IPS-18c (cell line): Measurements from ENCODE around the gene ZBTB32.
A peak's percentile ranks its signal among the peaks of the same experiment; 100 is the strongest.

Source experiments
- H3K4me3 ChIP-seq: 2 replicates; pipeline ENCODE4 v1.7.0; 2013; ENCODE audit warnings: low read depth, mild to moderate bottlenecking, low read length, moderate library complexity; ENCODE audit not compliant: insufficient read depth
- H3K9me3 ChIP-seq: one replicate; pipeline ENCODE4 v1.6.1; 2013; ENCODE audit warnings: mild to moderate bottlenecking, low read length, moderate library complexity; ENCODE audit not compliant: control insufficient read depth, insufficient read depth

Gene ZBTB32

GRCh38 chr19:35740423-35741202 lies 36.3 kb downstream of the ZBTB32 start:
- Histone ChIP-seq H3K9me3 (no peaks in the 10 kb centered on the region), H3K4me3 (peak overlapping the region; percentile 72)

GRCh38 chr19:35741203-35741515 lies 36.8 kb downstream of the ZBTB32 start:
- Histone ChIP-seq H3K9me3 (no peaks in the 10 kb centered on the region), H3K4me3 (peak overlapping the region; percentile 48)

GRCh38 chr19:35742121-35742724 lies 37.9 kb downstream of the ZBTB32 start, which contains the start of gene IGFLR1:
Gene IGFLR1 (minus strand): TSS chr19:35742452. CDS start chr19:35741180, 1,272 bp downstream.
- H3K4me3 ChIP-seq: peak within 1 kb of the TSS; percentile 48
- H3K9me3 ChIP-seq: no peaks in the 10 kb centered on the region

- no peaks in the 10 kb centered on the region for H3K9me3 ChIP-seq
- peak overlapping the region; percentile 78; the same call in 1 of the 2 replicates for H3K4me3 ChIP-seq
These were observed 39.5 kb downstream of the ZBTB32 start for GRCh38 chr19:35743640-35744429.

- no peaks in the 10 kb centered on the region for H3K9me3 ChIP-seq
- peak overlapping the region; percentile 78 for H3K4me3 ChIP-seq
These were observed 40.3 kb downstream of the ZBTB32 start for GRCh38 chr19:35744430-35745327.

GRCh38 chr19:35745328-35746086 lies 41.1 kb downstream of the ZBTB32 start, which contains the start of the genes PSENEN and U2AF1L4:
Gene PSENEN (plus strand): TSS chr19:35745651. CDS start chr19:35745931, 280 bp downstream.
Gene U2AF1L4 (minus strand): TSS chr19:35745418. CDS start chr19:35745391, 27 bp downstream.
- H3K4me3 ChIP-seq: peak within 1 kb of the TSS; percentile 92
- H3K9me3 ChIP-seq: no peaks in the 10 kb centered on the region

GRCh38 chr19:35746087-35746462 lies 41.7 kb downstream of the ZBTB32 start:
- no peaks in the 10 kb centered on the region for H3K9me3 ChIP-seq
- peak overlapping the region; percentile 92 for H3K4me3 ChIP-seq

- H3K4me3 ChIP-seq: peak overlapping the region; percentile 92
- H3K9me3 ChIP-seq: no peaks in the 10 kb centered on the region
These were observed 42.2 kb downstream of the ZBTB32 start for GRCh38 chr19:35746531-35746930.

- H3K4me3 ChIP-seq: peak within 1 kb of the TSS; percentile 78
- H3K9me3 ChIP-seq: no peaks in the 10 kb centered on the region
These were observed 44.0 kb downstream of the ZBTB32 start, which contains the start of gene LIN37 for GRCh38 chr19:35748106-35749020. Gene LIN37 (plus strand): TSS chr19:35748576. CDS start chr19:35748725, 149 bp downstream.

GRCh38 chr19:35750167-35750566 lies 45.8 kb downstream of the ZBTB32 start:
- Histone ChIP-seq H3K4me3 (no peak overlapping the region), H3K9me3 (no peaks in the 10 kb centered on the region)

- H3K4me3 ChIP-seq: no peak overlapping the region
- no peaks in the 10 kb centered on the region for H3K9me3 ChIP-seq
These were observed 47.7 kb downstream of the ZBTB32 start for GRCh38 chr19:35751839-35752745.

- Histone ChIP-seq H3K9me3 (no peaks in the 10 kb centered on the region), H3K4me3 (no peak overlapping the region)
These were observed 48.5 kb downstream of the ZBTB32 start for GRCh38 chr19:35752746-35753350.

GRCh38 chr19:35753634-35754369 lies 49.4 kb downstream of the ZBTB32 start:
- H3K9me3 ChIP-seq: no peaks in the 10 kb centered on the region
- H3K4me3 ChIP-seq: no peak overlapping the region
